Stromal cell of bone marrow (primary cell): ENCODE data around the gene GNG7.
"Not testable (repeated sequence)": the region's sequence is repeated elsewhere in the genome, so short reads cannot be mapped to it uniquely, and the experiment has no call there.

ENCODE experiments used
- DNase-seq: peaks from one replicate; pipeline ENCODE4 v3.0.0-alpha.2; 2012; ENCODE audit warnings: low read depth

The GNG7 gene

GRCh38 chr19:2675892-2676291 lies 26.6 kb downstream of the GNG7 start:
- no peak for DNase-seq

GRCh38 chr19:2670217-2670616 lies 32.3 kb downstream of the GNG7 start:
- DNase-seq = no peak

- no peak for DNase-seq
These were observed 34.2 kb downstream of the GNG7 start for GRCh38 chr19:2668175-2668763.

- DNase-seq = not testable (repeated sequence)
These were observed 35.1 kb downstream of the GNG7 start for GRCh38 chr19:2667349-2667748.

- no peak for DNase-seq
These were observed 36.0 kb downstream of the GNG7 start for GRCh38 chr19:2666344-2666994.

GRCh38 chr19:2665103-2665502 lies 37.4 kb downstream of the GNG7 start:
- no peak for DNase-seq

GRCh38 chr19:2663920-2664571 lies 38.4 kb downstream of the GNG7 start:
- no peak for DNase-seq

GRCh38 chr19:2661615-2662014 lies 40.9 kb downstream of the GNG7 start:
- no peak for DNase-seq

GRCh38 chr19:2659856-2660432 lies 42.5 kb downstream of the GNG7 start:
- no peak for DNase-seq

- DNase-seq = no peak
These were observed 46.0 kb downstream of the GNG7 start for GRCh38 chr19:2656533-2656932.

GRCh38 chr19:2653710-2654707 lies 48.5 kb downstream of the GNG7 start:
- no peak for DNase-seq

GRCh38 chr19:2653218-2653617 lies 49.3 kb downstream of the GNG7 start:
- DNase-seq = no peak

- no peak for DNase-seq
These were observed 49.9 kb downstream of the GNG7 start for GRCh38 chr19:2652504-2653099.

GRCh38 chr19:2651002-2651733 lies 51.3 kb downstream of the GNG7 start:
- DNase-seq = not testable (repeated sequence)

GRCh38 chr19:2650515-2650914 lies 52.0 kb downstream of the GNG7 start:
- DNase-seq = no peak

- peak; percentile 53 for DNase-seq
These were observed 54.0 kb downstream of the GNG7 start for GRCh38 chr19:2648528-2648937.

GRCh38 chr19:2648099-2648498 lies 54.4 kb downstream of the GNG7 start:
- no peak for DNase-seq

GRCh38 chr19:2646866-2647535 lies 55.5 kb downstream of the GNG7 start:
- DNase-seq = no peak

GRCh38 chr19:2645826-2646225 lies 56.7 kb downstream of the GNG7 start:
- no peak for DNase-seq

- DNase-seq = not testable (repeated sequence)
These were observed 59.3 kb downstream of the GNG7 start for GRCh38 chr19:2643123-2643737.
